SJCRH30 (cell line): ENCODE results near the gene NAP1L4. TPM values are rescaled to one million over a fixed set of nuclear protein-coding genes. Genes with fewer than 3 reads are reported as not detected.

Experiments used
- DNase-seq, 2 experiments: peaks; one replicate each; pipeline ENCODE4 v3.0.0-alpha.2; 2015 to 2020
- H3K27ac ChIP-seq: fragments of 250-450 bp; sonication (Bioruptor Pico); 2 replicates; pipeline ENCODE4 v1.5.1; 2020; ENCODE audit warnings: mild to moderate bottlenecking, moderate library complexity
- H3K27me3 ChIP-seq: fragments of 250-450 bp; sonication (Bioruptor Pico); 2 replicates; pipeline ENCODE4 v1.5.1; 2020; ENCODE audit warnings: mild to moderate bottlenecking, moderate library complexity
- H3K36me3 ChIP-seq: fragments of 250-450 bp; sonication (Bioruptor Pico); 2 replicates; pipeline ENCODE4 v1.5.1; 2020; ENCODE audit warnings: mild to moderate bottlenecking, moderate library complexity
- H3K4me1 ChIP-seq: fragments of 250-450 bp; sonication (Bioruptor Pico); 2 replicates; pipeline ENCODE4 v1.5.1; 2020; ENCODE audit warnings: mild to moderate bottlenecking, moderate library complexity
- H3K4me3 ChIP-seq: fragments of 250-450 bp; sonication (Bioruptor Pico); 2 replicates; pipeline ENCODE4 v1.5.1; 2020; ENCODE audit warnings: mild to moderate bottlenecking, moderate library complexity
- H3K9me3 ChIP-seq: fragments of 250-450 bp; sonication (Bioruptor Pico); replicated peaks from 2 replicates; pipeline ENCODE4 v1.5.1; 2020; ENCODE audit warnings: mild to moderate bottlenecking, moderate library complexity
- total RNA-seq: library from RNA; depleted of rRNA; stranded (reverse); fragments of >200 nt; shearing (Covaris generic); gene quantifications from 2 replicates; pipeline ENCODE4 v1.2.3, GENCODE V29; 2014

Gene NAP1L4
- total RNA-seq, 1 experiment from 2014 or later, result 168 TPM

- peak overlapping the region; percentile 76 for H3K4me3 ChIP-seq
- H3K4me1 ChIP-seq, result peaks cover 15% of the 10 kb centered on the region; the same call in 1 of the 2 replicates
- DNase-seq, result peak; percentile 22 to 40
- no peaks in the 10 kb centered on the region for H3K9me3 ChIP-seq
- peaks cover 5% of the 10 kb centered on the region; the same call in 1 of the 2 replicates for H3K36me3 ChIP-seq
- peak overlapping the region; percentile 62 for H3K27ac ChIP-seq
- no peaks in the 10 kb centered on the region for H3K27me3 ChIP-seq
Measured at GRCh38 chr11:2991452-2992233, 486 bp downstream of the NAP1L4 start.

- H3K36me3 ChIP-seq, result peaks cover 7% of the 10 kb centered on the region
- no peaks in the 10 kb centered on the region for H3K27me3 ChIP-seq
- H3K9me3 ChIP-seq, result no peaks in the 10 kb centered on the region
- H3K4me1 ChIP-seq, result peaks cover 15% of the 10 kb centered on the region; the same call in 1 of the 2 replicates
- H3K27ac ChIP-seq, result peak overlapping the region; percentile 62
- DNase-seq, result peak in 1 of 2 experiments; percentile 22
- H3K4me3 ChIP-seq, result peak overlapping the region; percentile 76
Measured at GRCh38 chr11:2990617-2991451, 1.3 kb downstream of the NAP1L4 start.

GRCh38 chr11:2989551-2989950 lies 2.6 kb downstream of the NAP1L4 start:
- Histone ChIP-seq H3K4me1 (peaks cover 15% of the 10 kb centered on the region; the same call in 1 of the 2 replicates), H3K9me3 (no peaks in the 10 kb centered on the region), H3K27me3 (no peaks in the 10 kb centered on the region), H3K27ac (no peak overlapping the region), H3K4me3 (peak overlapping the region; percentile 76), H3K36me3 (peaks cover 10% of the 10 kb centered on the region)
- DNase-seq, result no peak

GRCh38 chr11:2989006-2989405 lies 3.1 kb downstream of the NAP1L4 start:
- Histone ChIP-seq H3K4me3 (no peak overlapping the region; the same call in 1 of the 2 replicates), H3K27me3 (no peaks in the 10 kb centered on the region), H3K9me3 (no peaks in the 10 kb centered on the region), H3K27ac (no peak overlapping the region), H3K36me3 (peaks cover 12% of the 10 kb centered on the region), H3K4me1 (peaks cover 15% of the 10 kb centered on the region; the same call in 1 of the 2 replicates)
- no peak for DNase-seq

- Histone ChIP-seq H3K4me1 (peaks cover 15% of the 10 kb centered on the region; the same call in 1 of the 2 replicates), H3K4me3 (no peak overlapping the region), H3K27me3 (no peaks in the 10 kb centered on the region), H3K36me3 (peaks cover 12% of the 10 kb centered on the region), H3K9me3 (no peaks in the 10 kb centered on the region), H3K27ac (no peak overlapping the region)
- DNase-seq, result no peak
Measured at GRCh38 chr11:2987881-2988861, 4.0 kb downstream of the NAP1L4 start.

GRCh38 chr11:2983908-2984307 lies 8.2 kb downstream of the NAP1L4 start:
- Histone ChIP-seq H3K4me1 (peaks cover 6% of the 10 kb centered on the region; the same call in 1 of the 2 replicates), H3K9me3 (no peaks in the 10 kb centered on the region), H3K27ac (no peak overlapping the region), H3K4me3 (no peak overlapping the region), H3K36me3 (peaks cover 26% of the 10 kb centered on the region), H3K27me3 (no peaks in the 10 kb centered on the region)
- no peak for DNase-seq

- H3K4me1 ChIP-seq, result no peaks in the 10 kb centered on the region
- H3K9me3 ChIP-seq, result no peaks in the 10 kb centered on the region
- H3K36me3 ChIP-seq, result peaks cover 40% of the 10 kb centered on the region
- no peaks in the 10 kb centered on the region for H3K27me3 ChIP-seq
- no peak overlapping the region for H3K4me3 ChIP-seq
- DNase-seq, result no peak
- H3K27ac ChIP-seq, result no peak overlapping the region
Measured at GRCh38 chr11:2982214-2982613, 9.9 kb downstream of the NAP1L4 start.

- Histone ChIP-seq H3K9me3 (no peaks in the 10 kb centered on the region), H3K4me3 (no peak overlapping the region), H3K27ac (no peak overlapping the region), H3K27me3 (no peaks in the 10 kb centered on the region), H3K4me1 (no peaks in the 10 kb centered on the region), H3K36me3 (peaks cover 45% of the 10 kb centered on the region)
- no peak for DNase-seq
Measured at GRCh38 chr11:2981130-2981529, 11.0 kb downstream of the NAP1L4 start.

- H3K27ac ChIP-seq, result no peak overlapping the region
- DNase-seq, result no peak
- H3K4me3 ChIP-seq, result no peak overlapping the region
- peaks cover 51% of the 10 kb centered on the region for H3K36me3 ChIP-seq
- no peaks in the 10 kb centered on the region for H3K9me3 ChIP-seq
- no peaks in the 10 kb centered on the region for H3K4me1 ChIP-seq
- no peaks in the 10 kb centered on the region for H3K27me3 ChIP-seq
Measured at GRCh38 chr11:2980168-2980840, 11.8 kb downstream of the NAP1L4 start.

GRCh38 chr11:2977113-2977512 lies 15.0 kb downstream of the NAP1L4 start:
- DNase-seq, result no peak
- Histone ChIP-seq H3K4me3 (no peak overlapping the region), H3K36me3 (peaks cover 72% of the 10 kb centered on the region), H3K4me1 (no peaks in the 10 kb centered on the region), H3K9me3 (no peaks in the 10 kb centered on the region), H3K27me3 (no peaks in the 10 kb centered on the region), H3K27ac (no peak overlapping the region)

GRCh38 chr11:2976294-2977063 lies 15.7 kb downstream of the NAP1L4 start:
- DNase-seq, result no peak
- peaks cover 74% of the 10 kb centered on the region for H3K36me3 ChIP-seq
- no peaks in the 10 kb centered on the region for H3K4me1 ChIP-seq
- no peaks in the 10 kb centered on the region for H3K9me3 ChIP-seq
- no peak overlapping the region for H3K27ac ChIP-seq
- H3K4me3 ChIP-seq, result no peak overlapping the region
- H3K27me3 ChIP-seq, result no peaks in the 10 kb centered on the region

- Histone ChIP-seq H3K27me3 (no peaks in the 10 kb centered on the region), H3K27ac (no peak overlapping the region), H3K36me3 (peaks cover 80% of the 10 kb centered on the region), H3K9me3 (no peaks in the 10 kb centered on the region), H3K4me3 (no peak overlapping the region), H3K4me1 (no peaks in the 10 kb centered on the region)
- peak in 1 of 2 experiments; percentile 54 for DNase-seq
Measured at GRCh38 chr11:2975594-2975993, 16.5 kb downstream of the NAP1L4 start.

- H3K27ac ChIP-seq, result no peak overlapping the region
- no peaks in the 10 kb centered on the region for H3K27me3 ChIP-seq
- H3K36me3 ChIP-seq, result peaks cover 89% of the 10 kb centered on the region
- no peak for DNase-seq
- no peak overlapping the region for H3K4me3 ChIP-seq
- H3K9me3 ChIP-seq, result no peaks in the 10 kb centered on the region
- no peaks in the 10 kb centered on the region for H3K4me1 ChIP-seq
Measured at GRCh38 chr11:2974272-2974671, 17.9 kb downstream of the NAP1L4 start.
